DLD1 (cell line): Measurements from ENCODE around the gene NID2.

Experiments used
- in situ Hi-C: cut with HindIII; loops from 2 replicates; pipeline ENCODE4 v1.10.0; 2017; ENCODE audit warnings: low sequenced_read_pairs

NID2 gene

DNA sequence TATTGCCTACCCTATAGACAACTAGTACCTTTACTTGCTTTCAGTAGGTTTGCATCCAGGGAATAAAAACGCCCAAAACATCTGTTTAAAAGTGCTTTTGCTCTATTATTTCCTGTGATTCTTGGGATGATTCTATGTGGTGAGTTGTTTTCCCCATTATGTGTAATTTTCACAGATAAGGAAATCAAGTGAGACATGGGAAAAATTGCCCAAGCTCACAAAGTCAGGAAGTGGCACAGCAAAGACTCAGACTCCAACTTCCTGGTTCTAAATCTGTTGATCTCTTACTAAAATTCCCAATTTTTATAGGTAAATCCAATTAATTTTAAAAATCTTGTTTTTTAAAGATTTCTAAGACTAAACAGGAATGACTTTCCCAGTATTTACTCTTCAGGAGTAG is 39.0 kb downstream of the NID2 start:
- in situ Hi-C loops: no loop called here

DNA sequence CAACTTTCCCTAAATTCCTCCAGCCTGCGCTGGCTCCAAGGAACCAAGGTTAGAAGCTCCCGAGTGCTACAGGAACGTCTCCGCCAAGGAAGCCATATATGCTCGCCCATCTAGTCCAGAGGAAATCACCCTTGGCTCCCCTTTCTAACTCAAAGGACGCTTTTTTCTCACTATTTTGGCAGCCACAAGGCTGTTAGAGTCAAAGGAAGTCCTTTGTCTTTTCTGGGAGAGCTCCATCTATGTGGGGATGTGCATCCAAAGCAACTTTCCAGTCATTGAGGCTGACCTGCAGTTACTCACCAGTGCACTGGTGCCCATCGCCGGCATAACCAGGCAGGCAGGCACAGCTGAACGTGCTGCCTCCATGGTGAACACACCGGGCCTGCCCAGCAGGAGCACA is 42.0 kb downstream of the NID2 start:
- in situ Hi-C loops: no loop called here

DNA sequence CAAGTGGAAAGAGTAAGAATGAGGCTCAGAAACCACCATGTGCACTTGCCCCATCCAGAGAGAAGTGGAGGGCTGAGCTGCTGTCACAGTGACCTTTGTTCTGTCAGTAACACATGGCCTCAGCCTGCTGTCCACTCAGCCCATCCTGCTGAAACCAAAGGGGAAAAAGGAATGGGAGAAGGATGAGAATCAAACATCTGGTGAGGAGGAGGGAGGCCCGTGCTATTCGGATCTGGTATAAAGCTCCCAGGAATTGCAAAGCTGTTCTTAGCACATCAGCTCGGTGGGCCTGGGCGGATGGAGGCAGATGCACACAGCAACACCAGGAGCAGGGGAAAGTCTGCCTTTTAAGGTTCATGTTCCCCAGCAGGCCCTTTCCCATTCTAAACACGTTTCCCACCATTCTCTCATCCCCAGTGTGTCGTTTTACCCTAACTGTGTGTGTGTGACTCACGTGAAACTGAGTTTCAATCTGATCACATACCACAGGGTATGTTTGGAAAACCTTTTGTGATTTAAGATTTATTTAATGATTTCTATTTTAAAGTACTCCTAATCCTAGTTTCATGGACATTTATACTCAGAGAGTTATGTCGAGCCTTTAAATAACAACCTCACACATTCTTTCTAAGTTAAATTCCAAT is 42.7 kb downstream of the NID2 start:
- in situ Hi-C loops: no loop called here

- in situ Hi-C loops: no loop called here
Measured at GRCh38 chr14:52025310-52025709, 43.5 kb downstream of the NID2 start.

DNA sequence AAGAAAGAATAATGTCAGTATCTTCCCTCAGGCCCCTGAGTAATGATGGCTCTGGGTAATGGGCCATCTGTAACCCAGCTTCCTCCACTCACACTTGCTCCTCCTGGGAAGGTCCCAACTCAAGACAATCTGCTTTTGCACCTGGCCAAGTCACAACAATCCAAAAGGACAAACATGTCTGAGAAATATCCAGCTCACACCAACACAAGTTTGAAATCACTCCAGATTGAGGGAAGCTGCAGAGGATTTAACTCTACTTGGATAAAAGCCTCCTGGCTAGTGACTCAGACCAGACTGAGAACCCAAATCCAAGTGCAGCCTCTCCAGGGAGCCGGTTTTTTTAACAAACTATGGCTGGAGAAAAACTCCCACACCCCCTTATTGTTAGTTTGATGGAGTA is 45.3 kb downstream of the NID2 start:
- in situ Hi-C loops: no loop called here

DNA sequence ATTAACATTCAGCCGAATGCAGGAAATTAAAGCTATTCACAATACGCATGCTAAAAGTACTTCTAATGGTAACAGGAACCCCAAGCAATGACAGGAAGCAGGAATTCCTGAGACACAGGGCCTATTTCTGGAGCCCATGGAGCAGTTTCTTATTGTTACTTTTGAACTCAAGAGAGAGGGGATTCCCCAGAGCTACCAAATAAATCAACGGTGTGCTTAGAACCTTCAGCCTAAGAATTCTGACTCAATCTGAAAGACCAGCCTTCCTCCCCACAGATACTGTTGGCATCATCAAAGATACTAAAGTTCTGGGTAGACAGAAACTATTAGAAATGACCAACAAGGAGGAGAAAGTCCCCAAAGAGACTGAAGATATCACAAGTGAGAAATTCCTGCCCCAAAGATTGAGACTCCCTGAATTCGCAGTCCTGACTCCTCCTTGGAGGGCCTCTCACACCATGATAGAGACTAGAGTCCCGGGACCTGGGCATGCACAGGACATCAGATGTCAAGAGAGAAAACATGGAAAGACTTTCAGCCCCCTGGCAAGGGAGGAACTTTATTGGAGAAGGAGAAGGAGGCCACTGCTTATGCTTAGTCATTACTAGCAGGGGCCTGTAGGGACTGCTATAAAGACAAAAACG is 46.8 kb downstream of the NID2 start:
- in situ Hi-C loops: no loop called here

GRCh38 chr14:52020866-52021717 is 47.8 kb downstream of the NID2 start:
- in situ Hi-C loops: no loop called here

GRCh38 chr14:52020161-52020714 is 48.6 kb downstream of the NID2 start:
- in situ Hi-C loops: no loop called here

DNA sequence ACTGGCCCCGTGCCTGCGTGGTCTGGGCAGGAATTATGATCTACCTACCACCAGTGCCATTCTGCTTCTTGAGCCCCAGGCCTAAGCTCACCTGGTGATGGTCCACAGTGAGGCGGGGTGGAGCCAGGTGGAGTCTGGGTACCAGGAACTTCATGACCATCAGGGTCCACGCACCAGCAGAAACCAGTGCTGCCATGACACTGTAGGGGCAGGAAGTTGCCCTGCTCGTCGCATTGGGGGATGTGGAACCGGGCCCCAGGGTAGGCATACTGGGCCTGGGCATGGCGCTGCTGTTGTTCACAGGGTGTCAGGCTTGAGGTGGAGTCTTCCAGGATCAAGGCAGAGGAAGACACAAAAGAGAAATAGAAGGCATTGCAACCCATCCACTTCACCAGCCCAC is 49.9 kb downstream of the NID2 start:
- in situ Hi-C loops: no loop called here

DNA sequence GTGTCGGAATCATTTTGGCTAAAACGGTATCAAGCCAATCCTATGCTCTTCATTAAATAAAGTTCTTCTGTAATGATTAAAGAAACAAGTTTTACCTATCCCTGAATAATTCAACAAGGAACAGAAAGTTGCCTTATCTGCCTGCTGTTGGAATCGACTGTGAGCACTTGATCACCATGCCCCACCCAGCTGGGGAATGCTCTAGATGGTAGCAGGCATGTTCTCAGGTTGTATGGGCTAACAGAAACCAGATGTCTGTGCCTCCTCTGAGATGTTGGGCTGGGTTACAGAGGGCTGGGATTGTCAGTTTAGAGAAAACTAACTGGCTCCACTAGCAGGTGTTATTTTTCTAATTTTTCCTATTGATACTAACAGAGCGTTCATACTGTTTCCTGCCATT is 50.6 kb downstream of the NID2 start:
- in situ Hi-C loops: no loop called here

- in situ Hi-C loops: no loop called here
Measured at GRCh38 chr14:52015411-52016030, 53.3 kb downstream of the NID2 start.

- in situ Hi-C loops: no loop called here
Measured at GRCh38 chr14:52014601-52015267, 54.1 kb downstream of the NID2 start.

- in situ Hi-C loops: no loop called here
Measured at GRCh38 chr14:52013984-52014600, 54.8 kb downstream of the NID2 start.

GRCh38 chr14:52012635-52013034 is 56.2 kb downstream of the NID2 start:
- in situ Hi-C loops: no loop called here

GRCh38 chr14:52011523-52011922 is 57.3 kb downstream of the NID2 start:
- in situ Hi-C loops: no loop called here

- in situ Hi-C loops: no loop called here
Measured at GRCh38 chr14:52010173-52010693, 58.6 kb downstream of the NID2 start.

- in situ Hi-C loops: no loop called here
Measured at GRCh38 chr14:52008136-52008535, 60.7 kb downstream of the NID2 start.

- in situ Hi-C loops: no loop called here
Measured at GRCh38 chr14:52007637-52008036, 61.2 kb downstream of the NID2 start.

- in situ Hi-C loops: no loop called here
Measured at GRCh38 chr14:52007211-52007610, 61.6 kb downstream of the NID2 start.

DNA sequence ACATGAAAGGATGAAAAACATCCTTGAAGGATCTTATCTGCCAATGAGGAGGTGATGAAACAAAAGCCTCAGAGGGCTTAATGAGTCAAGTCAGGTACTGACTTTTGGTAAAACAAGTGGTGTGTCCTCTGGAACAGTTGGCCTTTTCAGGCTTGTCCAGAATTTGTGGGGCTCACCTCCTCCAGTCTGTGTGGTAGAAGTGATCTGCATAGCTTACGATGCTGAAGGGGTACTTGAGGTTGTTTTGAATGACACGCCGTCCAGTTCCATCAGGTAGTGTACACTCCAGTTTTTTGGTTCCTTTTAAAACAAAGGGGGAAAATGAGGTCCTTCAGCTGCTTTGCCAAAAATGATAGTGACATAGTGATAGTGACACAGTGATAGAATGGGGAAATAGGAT is 62.5 kb downstream of the NID2 start:
- in situ Hi-C loops: no loop called here
